Suprapubic skin (tissue), 4 donors: ENCODE measurements around the gene MAGEB2. TPM values are rescaled to one million over a fixed set of nuclear protein-coding genes. Genes with fewer than 3 reads are reported as not detected.

ENCODE experiments used
- DNase-seq, 2 donors: peaks; one replicate each; pipeline ENCODE4 v3.0.0-alpha.2; 2019; ENCODE audit warnings: low spot score in 2 of 2
- H3K27ac ChIP-seq: fragments of 200-600 bp; sonication (generic); one replicate; pipeline ENCODE4 v1.5.1; 2019
- H3K27me3 ChIP-seq: fragments of 200-600 bp; sonication (generic); one replicate; pipeline ENCODE4 v1.5.1; 2019
- H3K36me3 ChIP-seq: fragments of 200-600 bp; sonication (generic); one replicate; pipeline ENCODE4 v1.5.1; 2019
- H3K4me1 ChIP-seq: fragments of 200-600 bp; sonication (generic); one replicate; pipeline ENCODE4 v1.5.1; 2019
- H3K4me3 ChIP-seq: fragments of 200-600 bp; sonication (generic); one replicate; pipeline ENCODE4 v1.5.1; 2019; ENCODE audit warnings: mild to moderate bottlenecking
- H3K9me3 ChIP-seq: fragments of 200-600 bp; sonication (generic); one replicate; pipeline ENCODE4 v1.5.1; 2019
- EP300 ChIP-seq: sonication (generic); formaldehyde crosslinking; IDR thresholded peaks from one replicate; pipeline ENCODE4 v1.6.1; 2017; ENCODE audit warnings: antibody characterized with exemption
- POLR2A ChIP-seq, 2 donors: fragments of 450-650 bp; IDR thresholded peaks; one replicate each; pipeline ENCODE4 v1.6.1; 2017; ENCODE audit warnings: antibody characterized with exemption in 2 of 2, mild to moderate bottlenecking in 2 of 2, moderate library complexity in 2 of 2
- POLR2AphosphoS5 ChIP-seq, 3 donors: sonication (generic); formaldehyde crosslinking; IDR thresholded peaks; one replicate each; pipeline ENCODE4 v1.6.1; 2017; ENCODE audit warnings: antibody characterized with exemption in 3 of 3
- WGBS: methylation state at CpG from one replicate; pipeline ENCODE4 v1.1.5; 2018; 5-methylcytosine and 5-hydroxymethylcytosine counted together
- total RNA-seq, 4 donors: library from RNA; depleted of rRNA; stranded (reverse); fragments of >200 nt; gene quantifications; one replicate each; pipeline ENCODE4 v1.1.0, GENCODE V29; 2016
- TF ChIP-seq, protein P1 (sequence below), 2 donors: fragments of 200-600 bp in 1 of 2; fragments of 450-650 bp in 1 of 2; sonication (generic) in 1 of 2; IDR thresholded peaks; one replicate each; pipeline ENCODE4 v1.5.1; 2016 to 2019; ENCODE audit warnings: antibody characterized with exemption in 2 of 2, mild to moderate bottlenecking in 1 of 2, moderate library complexity in 1 of 2

MAGEB2 gene
- total RNA-seq, 4 donors from 2014 or later, result not detected

DNA sequence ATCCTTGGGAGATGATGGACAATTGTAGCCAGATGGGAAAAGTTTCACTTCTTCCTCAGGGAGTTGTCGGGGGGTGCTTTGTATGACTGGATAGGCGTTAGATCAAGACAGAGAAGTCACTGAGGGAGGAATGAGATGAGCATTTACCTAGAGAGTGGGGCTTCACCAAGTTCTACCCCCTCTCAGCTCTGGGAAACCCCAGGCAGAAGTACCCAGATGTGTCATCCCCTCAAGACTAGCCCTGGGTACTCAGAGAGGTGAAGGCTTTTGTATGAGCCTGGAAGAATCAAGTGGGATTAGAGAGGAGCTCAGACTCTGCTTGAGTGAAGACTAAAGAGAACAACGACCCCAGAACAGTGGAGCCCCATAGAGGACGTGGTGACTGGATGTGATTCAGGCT lies 33.5 kb downstream of the MAGEB2 start:
- TF ChIP-seq POLR2A (IDR thresholded peaks at IDR 0.05) (no peak), EP300 (no peak), POLR2AphosphoS5 (IDR thresholded peaks at IDR 0.05) (no peak)
- TF ChIP-seq, protein P1, sequence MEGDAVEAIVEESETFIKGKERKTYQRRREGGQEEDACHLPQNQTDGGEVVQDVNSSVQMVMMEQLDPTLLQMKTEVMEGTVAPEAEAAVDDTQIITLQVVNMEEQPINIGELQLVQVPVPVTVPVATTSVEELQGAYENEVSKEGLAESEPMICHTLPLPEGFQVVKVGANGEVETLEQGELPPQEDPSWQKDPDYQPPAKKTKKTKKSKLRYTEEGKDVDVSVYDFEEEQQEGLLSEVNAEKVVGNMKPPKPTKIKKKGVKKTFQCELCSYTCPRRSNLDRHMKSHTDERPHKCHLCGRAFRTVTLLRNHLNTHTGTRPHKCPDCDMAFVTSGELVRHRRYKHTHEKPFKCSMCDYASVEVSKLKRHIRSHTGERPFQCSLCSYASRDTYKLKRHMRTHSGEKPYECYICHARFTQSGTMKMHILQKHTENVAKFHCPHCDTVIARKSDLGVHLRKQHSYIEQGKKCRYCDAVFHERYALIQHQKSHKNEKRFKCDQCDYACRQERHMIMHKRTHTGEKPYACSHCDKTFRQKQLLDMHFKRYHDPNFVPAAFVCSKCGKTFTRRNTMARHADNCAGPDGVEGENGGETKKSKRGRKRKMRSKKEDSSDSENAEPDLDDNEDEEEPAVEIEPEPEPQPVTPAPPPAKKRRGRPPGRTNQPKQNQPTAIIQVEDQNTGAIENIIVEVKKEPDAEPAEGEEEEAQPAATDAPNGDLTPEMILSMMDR (IDR thresholded peaks at IDR 0.05), result no peak
- no peak for DNase-seq
- 65% methylated on average over 4 of the region's 4 CpGs for WGBS
- no peak overlapping the region for H3K4me3 ChIP-seq
- no peaks in the 10 kb centered on the region for H3K9me3 ChIP-seq
- no peaks in the 10 kb centered on the region for H3K27me3 ChIP-seq
- H3K36me3 ChIP-seq, result no peaks in the 10 kb centered on the region
- no peaks in the 10 kb centered on the region for H3K4me1 ChIP-seq
- no peak overlapping the region for H3K27ac ChIP-seq

DNA sequence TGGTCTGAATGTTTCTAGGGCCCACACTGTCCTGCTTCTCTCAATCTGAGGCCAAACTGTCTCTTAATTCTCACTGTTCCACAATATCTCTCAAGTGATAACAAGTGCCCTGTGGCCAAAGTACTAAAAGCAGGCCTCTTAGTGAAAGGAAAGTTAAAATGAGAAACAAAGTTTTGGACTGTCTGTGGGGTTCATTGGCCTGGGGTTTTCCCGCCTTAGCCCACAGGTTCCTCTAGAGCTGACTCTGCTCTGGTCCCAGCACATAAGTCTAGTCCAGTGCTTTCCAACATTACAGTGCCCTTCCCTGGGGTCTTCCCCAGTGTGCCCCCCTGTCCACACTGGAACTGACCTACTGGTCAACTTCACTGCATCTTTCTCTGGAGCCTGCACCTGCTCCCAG lies 37.9 kb downstream of the MAGEB2 start:
- 69% methylated on average over 1 of the region's 1 CpG for WGBS
- H3K9me3 ChIP-seq, result no peaks in the 10 kb centered on the region
- no peaks in the 10 kb centered on the region for H3K36me3 ChIP-seq
- H3K4me3 ChIP-seq, result no peak overlapping the region
- no peaks in the 10 kb centered on the region for H3K27me3 ChIP-seq
- no peak overlapping the region for H3K27ac ChIP-seq
- no peaks in the 10 kb centered on the region for H3K4me1 ChIP-seq
- DNase-seq, result no peak
- TF ChIP-seq POLR2AphosphoS5 (IDR thresholded peaks at IDR 0.05) (no peak), POLR2A (IDR thresholded peaks at IDR 0.05) (no peak), EP300 (no peak)
- TF ChIP-seq, protein P1 (IDR thresholded peaks at IDR 0.05), result no peak

DNA sequence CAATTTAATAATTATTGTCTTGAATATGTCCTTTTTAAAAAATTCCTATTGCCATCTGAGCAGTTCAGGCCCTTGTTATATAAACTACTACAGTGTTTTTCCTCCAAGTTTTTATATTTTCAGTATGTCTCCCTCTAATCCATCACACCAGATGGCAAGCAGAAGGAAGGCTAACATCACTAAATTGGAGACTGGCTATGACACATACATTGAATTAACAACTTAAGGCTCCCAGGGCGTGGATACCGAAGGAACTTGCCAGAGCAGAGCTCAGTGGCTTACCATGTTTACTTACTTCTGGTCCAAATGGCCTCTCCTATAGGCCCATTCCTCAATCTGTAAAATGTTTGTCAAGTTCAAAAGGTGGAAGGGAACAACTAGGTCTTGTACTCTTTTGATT lies 44.6 kb downstream of the MAGEB2 start:
- H3K9me3 ChIP-seq, result no peaks in the 10 kb centered on the region
- no peaks in the 10 kb centered on the region for H3K4me1 ChIP-seq
- no peak overlapping the region for H3K27ac ChIP-seq
- 42% methylated on average over 2 of the region's 2 CpGs for WGBS
- H3K4me3 ChIP-seq, result no peak overlapping the region
- H3K36me3 ChIP-seq, result no peaks in the 10 kb centered on the region
- no peak for DNase-seq
- H3K27me3 ChIP-seq, result no peaks in the 10 kb centered on the region
- TF ChIP-seq EP300 (no peak), POLR2AphosphoS5 (IDR thresholded peaks at IDR 0.05) (no peak), POLR2A (IDR thresholded peaks at IDR 0.05) (no peak)
- TF ChIP-seq, protein P1 (IDR thresholded peaks at IDR 0.05), result no peak

DNA sequence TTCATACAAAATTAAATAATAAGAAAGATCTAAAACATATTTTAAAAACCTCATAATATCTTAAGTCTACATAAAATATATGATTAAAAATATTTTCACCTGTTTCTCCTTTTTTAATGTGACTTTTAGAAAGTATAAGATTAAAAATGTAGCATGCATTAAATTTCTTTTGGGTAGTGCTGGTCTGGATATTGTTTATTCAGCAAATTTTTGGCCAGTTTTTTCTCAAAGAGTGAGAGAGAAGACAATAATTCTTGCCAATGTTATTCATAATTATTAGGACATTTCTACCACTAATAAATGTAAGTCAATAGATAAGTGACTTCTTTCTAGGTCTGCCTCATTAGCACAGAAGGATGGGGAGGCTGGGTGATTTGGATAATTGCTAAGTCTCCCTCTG lies 45.6 kb downstream of the MAGEB2 start:
- no peaks in the 10 kb centered on the region for H3K27me3 ChIP-seq
- no peak overlapping the region for H3K27ac ChIP-seq
- DNase-seq, result no peak
- TF ChIP-seq POLR2A (IDR thresholded peaks at IDR 0.05) (no peak), POLR2AphosphoS5 (IDR thresholded peaks at IDR 0.05) (no peak)
- no peaks in the 10 kb centered on the region for H3K4me1 ChIP-seq
- H3K9me3 ChIP-seq, result no peaks in the 10 kb centered on the region
- H3K36me3 ChIP-seq, result no peaks in the 10 kb centered on the region
- no peak overlapping the region for H3K4me3 ChIP-seq

DNA sequence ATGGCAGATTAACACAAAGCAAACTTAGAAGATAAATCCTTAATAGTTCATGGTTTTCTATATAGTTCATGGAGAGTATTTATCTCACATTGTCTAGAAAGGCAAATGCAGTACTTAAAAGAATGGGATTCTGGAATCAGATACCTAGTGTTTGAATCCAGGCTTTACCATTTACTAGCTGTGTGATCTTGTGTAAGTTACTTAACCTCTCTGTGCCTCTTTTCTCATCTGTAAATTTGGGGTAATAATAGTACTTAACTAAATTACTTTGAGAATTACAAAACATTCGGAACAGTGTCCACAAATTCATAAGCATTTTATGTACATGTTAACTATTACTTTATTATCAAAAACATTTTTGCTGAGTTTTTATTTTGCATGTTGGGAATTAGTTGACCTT lies 47.4 kb downstream of the MAGEB2 start:
- no peak overlapping the region for H3K4me3 ChIP-seq
- no peaks in the 10 kb centered on the region for H3K9me3 ChIP-seq
- H3K4me1 ChIP-seq, result no peaks in the 10 kb centered on the region
- 80% methylated on average over 1 of the region's 1 CpG for WGBS
- DNase-seq, result no peak
- H3K27me3 ChIP-seq, result no peaks in the 10 kb centered on the region
- H3K27ac ChIP-seq, result no peak overlapping the region
- H3K36me3 ChIP-seq, result no peaks in the 10 kb centered on the region
- TF ChIP-seq EP300 (no peak), POLR2AphosphoS5 (IDR thresholded peaks at IDR 0.05) (no peak), POLR2A (IDR thresholded peaks at IDR 0.05) (no peak)
- TF ChIP-seq, protein P1 (IDR thresholded peaks at IDR 0.05), result no peak

Other genes with a start within 250 kb of the MAGEB2 start
- gene MAGEB3, start 15.1 kb downstream of the MAGEB2 start, total RNA-seq, result not detected
- gene MAGEB4, start 26.4 kb downstream of the MAGEB2 start, total RNA-seq, result not detected
- not detected for gene MAGEB1, start 31.6 kb downstream of the MAGEB2 start, total RNA-seq
- not detected for gene NR0B1, start 93.8 kb downstream of the MAGEB2 start, total RNA-seq